Endothelial cell of umbilical vein (primary cell): ENCODE data around the gene EVC2. TPM values are rescaled to one million over a fixed set of nuclear protein-coding genes. Genes with fewer than 3 reads are reported as not detected.
A peak's percentile ranks its signal among the peaks of the same experiment; 100 is the strongest.

Experiments used
- BruUV-seq: library from RNA; stranded (reverse); fragments of 400-500 nt; replicated peaks from 2 replicates; lab custom pipeline; 2021; lab: Mats Ljungman, UMichigan
- CTCF ChIA-PET: fragments of 300-600, 350-600 bp; sonication (Branson Sonifier 250); formaldehyde crosslinking; loops from one replicate; lab custom pipeline; 2021; ENCODE audit warnings: antibody characterized with exemption, inconsistent platforms; lab: Charles Lee
- POLR2A ChIA-PET: fragments of 300-600, 350-600 bp; sonication (Branson Sonifier 250); formaldehyde crosslinking; loops from one replicate; lab custom pipeline; 2021; ENCODE audit warnings: antibody characterized with exemption, inconsistent platforms; lab: Charles Lee
- DNase-seq: peaks from one replicate; pipeline ENCODE4 v3.0.0-alpha.2; 2011; ENCODE audit warnings: low read depth, low spot score
- FAIRE-seq: peaks from 2 replicates; lab custom pipeline; 2011; peaks lifted over from hg19 to GRCh38; lab: Jason Lieb, UNC
- H2AFZ ChIP-seq: 2 replicates; pipeline ENCODE4 v1.6.0; 2012; ENCODE audit warnings: low read depth, low read length, control low read depth, inconsistent platforms
- H3K27ac ChIP-seq: 2 replicates; pipeline ENCODE4 v1.5.1; 2011; ENCODE audit warnings: low read depth, mild to moderate bottlenecking, control low read depth, low read length, moderate library complexity; ENCODE audit not compliant: insufficient read depth
- H3K27me3 ChIP-seq, 2 experiments: 2 replicates each; pipeline versions ENCODE4 v1.6.0 to v1.6.1; 2011; ENCODE audit warnings: low read length in 2 of 2, mixed read lengths in 1 of 2; ENCODE audit not compliant: control insufficient read depth in 2 of 2, insufficient read depth in 2 of 2
- H3K36me3 ChIP-seq, 2 experiments: 2 replicates in 1 of 2; 3 replicates in 1 of 2; pipeline ENCODE4 v1.5.1; 2011; ENCODE audit warnings: low read length in 2 of 2, mild to moderate bottlenecking in 1 of 2, moderate library complexity in 1 of 2; ENCODE audit not compliant: control insufficient read depth in 2 of 2, insufficient read depth in 2 of 2; ENCODE audit errors: extremely low read depth in 1 of 2
- H3K4me1 ChIP-seq: 3 replicates; pipeline ENCODE4 v1.5.1; 2011; ENCODE audit warnings: mild to moderate bottlenecking, low read length; ENCODE audit not compliant: control insufficient read depth, insufficient read depth; ENCODE audit errors: extremely low read depth
- H3K4me2 ChIP-seq: 2 replicates; pipeline ENCODE4 v1.6.1; 2011; ENCODE audit warnings: low read length, control low read depth, mixed read lengths; ENCODE audit not compliant: insufficient read depth
- H3K4me3 ChIP-seq, 3 experiments: fragments of 200-600 bp in 1 of 3; sonication (generic), shearing (Covaris generic) in 1 of 3; replicated peaks in 1 of 3; 2 replicates each; pipeline ENCODE4 v1.5.1; 2011 to 2016; ENCODE audit warnings: control low read depth in 3 of 3, low read length in 3 of 3, mild to moderate bottlenecking in 2 of 3, inconsistent platforms in 1 of 3, low read depth in 1 of 3, moderate library complexity in 1 of 3; ENCODE audit not compliant: insufficient read depth in 1 of 3
- H3K79me2 ChIP-seq: 2 replicates; pipeline ENCODE4 v1.6.0; 2012; ENCODE audit warnings: low read length, inconsistent platforms; ENCODE audit not compliant: control insufficient read depth, insufficient read depth
- H3K9ac ChIP-seq: replicated peaks from 2 replicates; pipeline ENCODE3; 2011; ENCODE audit warnings: low read length, control low read depth; ENCODE audit not compliant: insufficient read depth; ENCODE audit errors: extremely low read depth
- H3K9me1 ChIP-seq: replicated peaks from 3 replicates; pipeline ENCODE4 v1.6.0; 2011; ENCODE audit warnings: mild to moderate bottlenecking, low read length; ENCODE audit not compliant: control insufficient read depth, insufficient read depth; ENCODE audit errors: extremely low read depth
- H3K9me3 ChIP-seq: replicated peaks from 2 replicates; pipeline ENCODE4 v1.5.1; 2012; ENCODE audit warnings: low read length, inconsistent platforms; ENCODE audit not compliant: control insufficient read depth, insufficient read depth
- H4K20me1 ChIP-seq: replicated peaks from 2 replicates; pipeline ENCODE3; 2011; ENCODE audit warnings: mild to moderate bottlenecking, low read length; ENCODE audit not compliant: control insufficient read depth, insufficient read depth; ENCODE audit errors: extremely low read depth
- CTCF ChIP-seq, 2 donors: IDR thresholded peaks; 1 replicate in 1 of 2; 2 replicates in 1 of 2; pipeline ENCODE4 v1.5.1; 2011; ENCODE audit warnings: low read length in 2 of 2, mild to moderate bottlenecking in 2 of 2, moderate library complexity in 2 of 2, control low read depth in 1 of 2, inconsistent platforms in 1 of 2, low read depth in 1 of 2; ENCODE audit not compliant: insufficient read depth in 1 of 2; ENCODE audit errors: extremely low read depth in 1 of 2
- EZH2 ChIP-seq: IDR thresholded peaks from 2 replicates; pipeline ENCODE4 v1.6.1; 2012; ENCODE audit warnings: borderline replicate concordance, low read depth, mild to moderate bottlenecking, moderate library complexity, low read length, inconsistent platforms; ENCODE audit not compliant: severe bottlenecking
- FOS ChIP-seq: IDR thresholded peaks from 2 replicates; pipeline ENCODE4 v1.6.1; 2011; ENCODE audit warnings: mild to moderate bottlenecking, low read length, moderate library complexity, borderline replicate concordance; ENCODE audit not compliant: insufficient read depth
- GATA2 ChIP-seq: IDR thresholded peaks from 2 replicates; pipeline ENCODE4 v1.7.0; 2011; ENCODE audit warnings: low read depth, mild to moderate bottlenecking, moderate library complexity, mixed read lengths, low read length; ENCODE audit not compliant: insufficient read length, insufficient read depth
- JUN ChIP-seq: IDR thresholded peaks from 2 replicates; pipeline ENCODE4 v1.6.1; 2011; ENCODE audit warnings: borderline replicate concordance, low read depth; ENCODE audit not compliant: insufficient read length, insufficient read depth
- MYC ChIP-seq: IDR thresholded peaks from one replicate; pipeline ENCODE4 v1.6.1; 2011; ENCODE audit warnings: mild to moderate bottlenecking, low read depth, low read length
- POLR2A ChIP-seq: IDR thresholded peaks from 2 replicates; pipeline ENCODE4 v1.6.1; 2012; ENCODE audit warnings: low read depth, mild to moderate bottlenecking, control low read depth, low read length
- POLR2AphosphoS5 ChIP-seq: IDR thresholded peaks from 2 replicates; pipeline ENCODE4 v1.6.1; 2012; ENCODE audit warnings: low read depth, mild to moderate bottlenecking, control low read depth, low read length, moderate library complexity; ENCODE audit not compliant: insufficient read depth
- dilution Hi-C: fragments of 300-500 bp; cut with MboI; formaldehyde crosslinking; loops from one replicate; pipeline ENCODE4 v1.15.0; 2019; ENCODE audit warnings: low sequenced_read_pairs; ENCODE audit not compliant: extremely low pct_ligation_motif_present
- intact Hi-C: fragments of 100-400 bp; cut with micrococcal nuclease; formaldehyde crosslinking; loops from one replicate; pipeline ENCODE4 v1.10.0; 2022
- polyA plus RNA-seq, 4 experiments: library from polyadenylated mRNA; depleted of rRNA in 3 of 4; stranded (reverse) in 3 of 4; unstranded in 1 of 4; fragments of >200 nt; gene quantifications; 2 replicates each; pipeline versions ENCODE4 v1.2.1 to v1.2.3, GENCODE V29; 2011 to 2012; ENCODE audit warnings: missing spikeins in 1 of 4
- total RNA-seq: library from RNA; stranded (reverse); gene quantifications from 2 replicates; pipeline ENCODE4 v1.2.3, GENCODE V29; 2021
- TF ChIP-seq, protein P1 (sequence below): IDR thresholded peaks from 2 replicates; pipeline ENCODE4 v1.6.1; 2011; ENCODE audit not compliant: insufficient read depth, insufficient read length

Gene EVC2
- total and polyA plus RNA-seq, 2 donors (not counting 3 experiments of a cell fraction or from before 2014, with no cell fraction given) = 1.7 to 8.8 TPM

- Histone ChIP-seq H3K27me3 (no peaks in the 10 kb centered on the region), H3K36me3 (peaks cover 0 to 3% of the 10 kb centered on the region in 2 experiments), H2AFZ (peak overlapping the region; percentile 91), H3K4me3 (peak overlapping the region; percentile 57 to 68 (median 57)), H3K9me3 (no peaks in the 10 kb centered on the region), H3K9me1 (no peaks in the 10 kb centered on the region), H3K79me2 (peaks cover 17% of the 10 kb centered on the region), H3K27ac (peak overlapping the region; percentile 15), H4K20me1 (no peaks in the 10 kb centered on the region), H3K4me2 (peak overlapping the region; percentile 83), H3K4me1 (peaks cover 24% of the 10 kb centered on the region), H3K9ac (peak overlapping the region; percentile 68)
- TSS peak; percentile 17 for BruUV-seq
- DNase-seq = peak; percentile 30
- ChIA-PET POLR2A (no interaction called here), CTCF (interaction anchor here (0.9 to 1.6 kb wide), 4 partner anchors 29 to 82 kb away, joined by 3 to 6 read pairs (median 4); no protein-coding TSS in a partner anchor)
- dilution Hi-C loops = no loop called here
- TF ChIP-seq MYC (no peak), CTCF (IDR thresholded peaks at IDR 0.05; ENCODE audit: extremely low read depth in 1 of 2, insufficient read depth in 1 of 2, low read depth in 1 of 2, low read length in 2 of 2) (no peak), POLR2A (no peak), JUN (no peak), EZH2 (no peak), FOS (no peak), POLR2AphosphoS5 (no peak), GATA2 (no peak)
- TF ChIP-seq, protein P1, sequence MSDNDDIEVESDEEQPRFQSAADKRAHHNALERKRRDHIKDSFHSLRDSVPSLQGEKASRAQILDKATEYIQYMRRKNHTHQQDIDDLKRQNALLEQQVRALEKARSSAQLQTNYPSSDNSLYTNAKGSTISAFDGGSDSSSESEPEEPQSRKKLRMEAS = no peak
- FAIRE-seq = peak; percentile 65
- intact Hi-C loops = loop anchor here (2.0 kb wide), 1 partner anchor 659 kb away; no protein-coding TSS in a partner anchor
Measured at GRCh38 chr4:5707778-5708448, 446 bp downstream of the EVC2 start.
